Endodermal cell (in vitro differentiated cells): ENCODE results near the gene PNLIP. TPM values are rescaled to one million over a fixed set of nuclear protein-coding genes. Genes with fewer than 3 reads are reported as not detected.

Source experiments
- DNase-seq: peaks from one replicate; pipeline ENCODE4 v3.0.0-alpha.2; 2017
- H3K27ac ChIP-seq: 2 replicates; pipeline ENCODE4 v1.5.1; 2013; ENCODE audit warnings: mild to moderate bottlenecking, low read depth, low read length, moderate library complexity
- H3K27me3 ChIP-seq: 2 replicates; pipeline ENCODE4 v1.6.1; 2013; ENCODE audit warnings: mild to moderate bottlenecking, low read length, moderate library complexity; ENCODE audit not compliant: insufficient read depth, control insufficient read depth, poor library complexity, severe bottlenecking
- H3K36me3 ChIP-seq: 2 replicates; pipeline ENCODE4 v1.7.0; 2013; ENCODE audit warnings: mild to moderate bottlenecking, low read length, moderate library complexity; ENCODE audit not compliant: control insufficient read depth, insufficient read depth
- H3K4me1 ChIP-seq: one replicate; pipeline ENCODE4 v1.7.0; 2013; ENCODE audit warnings: low read length; ENCODE audit not compliant: control insufficient read depth, insufficient read depth
- H3K4me3 ChIP-seq: 2 replicates; pipeline ENCODE4 v1.5.1; 2013; ENCODE audit warnings: mild to moderate bottlenecking, low read length, moderate library complexity
- H3K9ac ChIP-seq: 2 replicates; pipeline ENCODE4 v1.6.1; 2013; ENCODE audit warnings: mild to moderate bottlenecking, low read length, moderate library complexity; ENCODE audit not compliant: poor library complexity, severe bottlenecking; ENCODE audit errors: extremely low read depth
- H3K9me3 ChIP-seq: 2 replicates; pipeline ENCODE4 v1.6.1; 2013; ENCODE audit warnings: mild to moderate bottlenecking, low read length, moderate library complexity; ENCODE audit not compliant: control insufficient read depth
- H3K27ac Mint-ChIP-seq: 2 replicates; pipeline ENCODE4 v1.8.0; 2020; ENCODE audit warnings: mixed read lengths
- H3K27me3 Mint-ChIP-seq: 2 replicates; pipeline ENCODE4 v1.8.0; 2021; ENCODE audit warnings: mild to moderate bottlenecking, mixed read lengths; ENCODE audit not compliant: insufficient read depth
- H3K36me3 Mint-ChIP-seq: 2 replicates; pipeline ENCODE4 v1.8.0; 2020; ENCODE audit warnings: low read depth, mixed read lengths
- H3K4me1 Mint-ChIP-seq: 2 replicates; pipeline ENCODE4 v1.8.0; 2020; ENCODE audit warnings: mixed read lengths
- H3K4me3 Mint-ChIP-seq: 2 replicates; pipeline ENCODE4 v1.8.0; 2020; ENCODE audit warnings: mild to moderate bottlenecking, moderate library complexity, mixed read lengths
- H3K9me3 Mint-ChIP-seq: 2 replicates; pipeline ENCODE4 v1.8.0; 2020; ENCODE audit warnings: mild to moderate bottlenecking, mixed read lengths
- CTCF ChIP-seq: fragments of 200-600 bp; sonication (generic); conservative IDR thresholded peaks from 2 replicates; pipeline ENCODE4 v1.5.0; 2021; ENCODE audit warnings: antibody characterized with exemption, mild to moderate bottlenecking
- whole genome bisulfite sequencing, 2 experiments: methylation state at CpG; one replicate each; pipeline versions ENCODE4 v1.1.5 to v1.1.7; 2013; ENCODE audit warnings: missing lambda C conversion rate in 2 of 2, mixed read lengths in 1 of 2; ENCODE audit not compliant: insufficient coverage in 1 of 2, insufficient read length in 1 of 2; 5-methylcytosine and 5-hydroxymethylcytosine counted together
- total RNA-seq, 2 donors: library from RNA; stranded (reverse); fragmentation: NEBNext Ultra II Directional in 1 of 2; extraction: Animal tissue kit (Norgen Biotek cat#: 25700) in 1 of 2; gene quantifications; 2 replicates in 1 of 2; 3 replicates in 1 of 2; pipeline ENCODE4 v1.2.1, GENCODE V29; 2021

Gene PNLIP
- total RNA-seq, 2 donors from 2014 or later: not detected

- H3K4me1 Mint-ChIP-seq: peaks cover 7% of the 10 kb centered on the region
- H3K4me3 Mint-ChIP-seq: no peak overlapping the region
- H3K27ac ChIP-seq: no peak overlapping the region
- TF ChIP-seq CTCF: no peak
- H3K27me3 Mint-ChIP-seq: peaks cover 2% of the 10 kb centered on the region
- peaks cover 20% of the 10 kb centered on the region for H3K9me3 ChIP-seq
- H3K4me3 ChIP-seq: no peak overlapping the region
- H3K36me3 Mint-ChIP-seq: no peaks in the 10 kb centered on the region
- DNase-seq: no peak
- H3K27ac Mint-ChIP-seq: no peak overlapping the region
- no peaks in the 10 kb centered on the region for H3K27me3 ChIP-seq
- no peaks in the 10 kb centered on the region for H3K36me3 ChIP-seq
- H3K9ac ChIP-seq: no peak overlapping the region
- H3K9me3 Mint-ChIP-seq: peaks cover 7% of the 10 kb centered on the region
- peaks cover 4% of the 10 kb centered on the region for H3K4me1 ChIP-seq
These were observed 3.6 kb upstream of the PNLIP start for GRCh38 chr10:116542007-116542677.

GRCh38 chr10:116545122-116545521 is 609 bp upstream of the PNLIP start:
- Mint-ChIP-seq H3K36me3 (no peaks in the 10 kb centered on the region), H3K27ac (no peak overlapping the region), H3K4me1 (peaks cover 7% of the 10 kb centered on the region), H3K4me3 (no peak overlapping the region), H3K9me3 (no peaks in the 10 kb centered on the region), H3K27me3 (peaks cover under 1% of the 10 kb centered on the region)
- H3K27ac ChIP-seq: no peak overlapping the region
- H3K4me3 ChIP-seq: no peak overlapping the region
- peaks cover 4% of the 10 kb centered on the region for H3K4me1 ChIP-seq
- no peak overlapping the region for H3K9ac ChIP-seq
- H3K36me3 ChIP-seq: no peaks in the 10 kb centered on the region
- WGBS, 2 experiments: 100% methylated on average over 1 of the region's 1 CpG; no CpG with 5 or more reads in 1 of the 2 experiments
- H3K27me3 ChIP-seq: no peaks in the 10 kb centered on the region
- no peak for TF ChIP-seq CTCF
- no peak for DNase-seq
- peaks cover 3% of the 10 kb centered on the region for H3K9me3 ChIP-seq

GRCh38 chr10:116548301-116548700 is 2.6 kb downstream of the PNLIP start:
- no peak for DNase-seq
- H3K9me3 Mint-ChIP-seq: no peaks in the 10 kb centered on the region
- H3K4me1 Mint-ChIP-seq: no peaks in the 10 kb centered on the region
- H3K36me3 Mint-ChIP-seq: no peaks in the 10 kb centered on the region
- no peaks in the 10 kb centered on the region for H3K27me3 ChIP-seq
- H3K27ac Mint-ChIP-seq: no peak overlapping the region
- H3K4me1 ChIP-seq: no peaks in the 10 kb centered on the region
- no peak overlapping the region for H3K9ac ChIP-seq
- H3K4me3 ChIP-seq: no peak overlapping the region
- H3K9me3 ChIP-seq: no peaks in the 10 kb centered on the region
- no peak for TF ChIP-seq CTCF
- H3K27ac ChIP-seq: no peak overlapping the region
- WGBS, 2 experiments: 83 to 92% methylated on average over 2 to 5 of the region's 5 CpGs
- no peak overlapping the region for H3K4me3 Mint-ChIP-seq
- no peaks in the 10 kb centered on the region for H3K36me3 ChIP-seq
- H3K27me3 Mint-ChIP-seq: no peaks in the 10 kb centered on the region
